D721Med (cell line): ENCODE measurements around the gene PAH.
A peak's percentile ranks its signal among the peaks of the same experiment; 100 is the strongest.

Experiments
- DNase-seq: peaks from one replicate; pipeline ENCODE4 v3.0.0; 2011; ENCODE audit warnings: low spot score; ENCODE audit not compliant: insufficient read length
- FAIRE-seq: peaks from 2 replicates; lab custom pipeline; 2011; peaks lifted over from hg19 to GRCh38; lab: Jason Lieb, UNC
- TF ChIP-seq, protein P1 (sequence below): IDR thresholded peaks from 2 replicates; pipeline ENCODE4 v1.5.1; 2012; ENCODE audit warnings: mild to moderate bottlenecking, control low read depth; ENCODE audit not compliant: insufficient read depth; ENCODE audit errors: missing control alignments

Gene PAH

DNA sequence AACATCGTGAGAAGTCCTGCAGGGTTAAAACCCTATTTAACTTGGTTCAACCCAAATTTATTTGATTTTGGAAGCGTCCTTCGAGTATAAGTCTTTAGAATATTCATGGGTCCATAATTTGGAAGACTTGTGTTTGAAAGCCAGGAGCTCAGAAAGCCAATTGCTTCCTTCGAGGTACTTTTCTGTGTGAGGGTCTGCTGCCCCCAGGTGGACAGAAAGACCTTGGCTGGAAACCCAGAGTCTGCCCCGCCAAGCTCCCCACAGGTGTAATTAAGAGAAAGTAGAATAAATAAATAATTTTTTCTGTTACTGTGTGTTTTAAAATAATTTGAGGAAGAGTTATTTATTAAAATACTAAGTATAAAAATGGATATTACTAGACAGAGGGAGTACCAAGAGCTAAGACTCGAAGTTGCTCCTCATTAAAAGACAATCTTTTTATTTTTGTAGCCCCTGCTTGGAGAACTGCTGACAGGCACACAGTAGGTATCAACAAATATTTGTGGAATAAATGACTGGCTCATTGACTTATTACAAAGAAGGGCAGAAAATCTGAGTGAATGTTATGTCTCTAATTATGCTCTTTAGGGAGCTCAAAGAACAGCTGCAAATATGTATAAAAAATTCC, 105.8 kb downstream of the PAH start:
- TF ChIP-seq, protein P1, sequence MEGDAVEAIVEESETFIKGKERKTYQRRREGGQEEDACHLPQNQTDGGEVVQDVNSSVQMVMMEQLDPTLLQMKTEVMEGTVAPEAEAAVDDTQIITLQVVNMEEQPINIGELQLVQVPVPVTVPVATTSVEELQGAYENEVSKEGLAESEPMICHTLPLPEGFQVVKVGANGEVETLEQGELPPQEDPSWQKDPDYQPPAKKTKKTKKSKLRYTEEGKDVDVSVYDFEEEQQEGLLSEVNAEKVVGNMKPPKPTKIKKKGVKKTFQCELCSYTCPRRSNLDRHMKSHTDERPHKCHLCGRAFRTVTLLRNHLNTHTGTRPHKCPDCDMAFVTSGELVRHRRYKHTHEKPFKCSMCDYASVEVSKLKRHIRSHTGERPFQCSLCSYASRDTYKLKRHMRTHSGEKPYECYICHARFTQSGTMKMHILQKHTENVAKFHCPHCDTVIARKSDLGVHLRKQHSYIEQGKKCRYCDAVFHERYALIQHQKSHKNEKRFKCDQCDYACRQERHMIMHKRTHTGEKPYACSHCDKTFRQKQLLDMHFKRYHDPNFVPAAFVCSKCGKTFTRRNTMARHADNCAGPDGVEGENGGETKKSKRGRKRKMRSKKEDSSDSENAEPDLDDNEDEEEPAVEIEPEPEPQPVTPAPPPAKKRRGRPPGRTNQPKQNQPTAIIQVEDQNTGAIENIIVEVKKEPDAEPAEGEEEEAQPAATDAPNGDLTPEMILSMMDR, result peak; percentile 84
- FAIRE-seq (no peak), DNase-seq (no peak)

DNA sequence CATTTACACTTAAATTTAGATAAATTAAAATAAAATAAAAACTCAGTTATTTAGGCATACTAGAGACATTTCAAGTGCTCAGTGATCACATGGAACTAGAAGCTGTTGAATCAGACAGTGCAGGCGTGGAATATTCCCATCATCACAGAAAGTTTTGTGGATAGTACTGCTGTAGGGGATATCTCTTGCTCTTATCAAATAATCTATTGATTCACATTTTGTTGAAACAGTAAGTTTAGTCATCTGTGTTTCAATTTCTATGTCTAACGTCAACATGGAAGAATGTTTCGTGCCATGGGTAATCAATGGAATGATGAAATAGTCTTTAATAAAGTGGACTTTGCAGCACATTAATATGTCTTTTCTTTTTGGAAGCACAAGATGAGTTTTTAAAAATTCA, 108.6 kb downstream of the PAH start:
- DNase-seq, result no peak
- FAIRE-seq, result no peak
- TF ChIP-seq, protein P1, result no peak

DNA sequence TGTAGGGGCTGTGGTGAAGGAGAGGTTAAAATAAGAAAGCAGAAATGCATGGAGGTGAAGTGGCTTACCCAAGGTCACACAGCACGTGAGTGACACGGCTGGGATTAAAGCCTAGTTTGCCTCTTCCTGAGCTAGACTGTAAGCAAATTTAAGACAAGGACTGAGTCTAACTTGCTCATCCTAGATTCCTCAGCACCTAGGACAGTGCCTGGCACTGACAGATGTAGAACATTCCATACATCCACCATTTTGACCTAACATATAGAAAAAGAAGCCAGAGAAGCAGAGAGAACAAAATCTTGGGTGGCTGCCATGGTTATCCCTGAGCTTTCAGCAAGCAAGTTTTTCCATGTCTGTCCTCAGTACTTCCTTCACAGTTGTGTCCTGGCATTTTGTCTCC, 110.5 kb downstream of the PAH start:
- DNase-seq (no peak), FAIRE-seq (no peak)
- TF ChIP-seq, protein P1, result no peak

DNA sequence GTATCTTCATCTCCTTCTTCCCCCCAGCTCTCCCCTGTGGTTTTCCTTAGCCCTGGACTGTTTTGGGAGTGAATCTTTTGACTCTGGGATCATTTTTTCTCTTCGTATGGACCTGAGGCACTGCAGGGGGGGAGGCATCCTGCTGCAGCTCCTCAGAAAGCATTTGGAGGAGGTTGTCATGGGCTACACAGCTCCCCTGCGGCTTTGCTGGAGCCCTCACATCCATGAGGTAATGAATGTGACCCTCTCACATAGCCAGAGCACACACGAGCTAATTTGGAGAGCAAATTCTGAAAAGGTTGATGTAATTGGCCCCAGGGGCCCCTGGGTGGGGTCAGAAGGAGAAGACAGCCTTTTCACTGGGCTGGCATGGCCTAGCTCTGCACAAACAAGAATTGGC, 110.9 kb downstream of the PAH start:
- FAIRE-seq (no peak), DNase-seq (no peak)
- TF ChIP-seq, protein P1, result no peak

DNA sequence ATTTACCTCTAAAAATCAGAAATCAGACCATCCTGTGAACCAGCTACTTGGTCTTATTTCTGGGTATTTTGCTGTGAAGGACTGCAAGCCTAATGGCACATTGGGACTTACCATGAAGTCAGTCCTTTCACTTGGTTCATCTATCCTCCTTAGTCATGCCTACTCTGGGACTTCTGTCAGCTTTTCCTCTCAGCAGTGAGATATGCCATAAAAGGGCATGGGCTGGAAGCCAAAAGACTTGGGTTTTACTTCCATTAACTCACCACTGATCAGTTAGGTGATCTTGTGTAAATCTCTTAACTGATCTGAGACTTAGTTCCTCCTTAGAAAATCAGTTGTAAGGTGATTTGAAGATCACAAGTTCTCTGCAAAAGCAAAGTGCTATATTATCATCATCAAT, 116.5 kb downstream of the PAH start:
- TF ChIP-seq, protein P1, result no peak
- FAIRE-seq (no peak), DNase-seq (no peak)

DNA sequence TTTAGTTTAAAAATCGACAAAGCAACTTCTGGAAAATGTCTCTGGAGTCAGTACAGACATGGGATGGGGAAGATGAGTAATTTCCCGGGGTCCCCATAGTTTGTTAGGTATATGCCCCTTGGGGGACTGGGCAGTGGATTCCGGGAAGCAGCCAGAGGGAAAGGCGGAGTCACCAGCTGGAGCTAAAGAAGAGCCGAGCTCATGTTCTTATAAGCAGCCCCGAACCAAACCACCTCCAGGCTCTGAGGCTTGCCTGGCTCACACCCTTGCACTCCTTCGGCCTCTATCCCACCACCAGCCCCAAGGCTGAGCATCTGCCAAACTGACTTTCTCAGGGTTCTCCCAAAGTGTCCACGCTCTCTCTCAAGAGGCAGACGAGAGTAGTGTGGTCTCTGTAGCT, 117.8 kb downstream of the PAH start:
- FAIRE-seq (no peak), DNase-seq (no peak)
- TF ChIP-seq, protein P1, result no peak

DNA sequence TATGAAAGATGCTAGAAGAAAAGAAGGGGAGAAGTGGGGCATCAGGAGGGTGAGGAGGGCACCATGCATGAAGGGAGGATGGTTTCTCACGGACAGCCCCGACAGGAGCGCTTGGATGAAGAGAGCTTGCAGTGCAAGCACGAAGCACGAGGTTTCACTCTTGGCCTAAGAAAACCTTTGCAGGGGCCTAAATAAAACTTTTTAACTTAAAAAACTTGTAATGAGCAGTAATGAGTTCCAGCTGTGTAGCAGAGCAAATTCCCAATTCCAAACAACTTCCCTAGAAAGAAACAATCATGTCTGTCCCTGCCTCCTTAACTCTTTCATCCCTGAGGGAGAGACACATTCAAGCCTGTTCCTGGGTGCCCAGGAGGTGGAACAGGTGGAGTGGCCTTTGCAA, 119.5 kb downstream of the PAH start:
- FAIRE-seq (no peak), DNase-seq (no peak)
- TF ChIP-seq, protein P1, result no peak
